ENCODE data around the gene NUP107.

DNA sequence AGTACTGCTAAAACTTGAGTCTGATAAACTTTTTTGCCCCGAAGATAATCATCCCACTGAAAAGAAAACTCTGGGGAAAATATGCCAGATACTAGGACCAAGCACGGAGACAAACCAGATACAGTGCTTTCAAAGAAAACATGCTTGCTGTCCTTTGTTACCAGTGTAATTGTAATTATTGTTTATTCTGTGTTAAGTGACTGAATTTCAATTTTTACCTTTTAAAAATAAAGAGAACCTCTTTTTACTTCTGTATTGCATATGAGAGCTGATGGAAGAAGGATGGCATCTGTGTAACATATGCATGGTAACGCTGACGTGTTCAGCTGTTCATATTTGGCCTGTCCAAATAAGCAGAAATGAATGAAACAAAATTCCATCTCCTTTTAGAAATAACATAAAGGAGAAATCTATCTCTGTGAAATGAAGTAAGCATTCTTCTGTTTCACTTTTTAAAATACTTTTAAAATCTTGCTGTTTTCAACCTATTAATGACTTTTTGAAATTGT, 81.7 kb downstream of the NUP107 start:
- TF ChIP-seq SPI1 (IDR thresholded peaks at IDR 0.05; ENCODE audit: low read depth, low read length), result no peak
- no peak for TF ChIP-seq POLR2A (IDR thresholded peaks at IDR 0.05; ENCODE audit: low read depth, low read length)
- TF ChIP-seq POLR2AphosphoS5 (IDR thresholded peaks at IDR 0.05; ENCODE audit: low read depth, low read length), result no peak
- no peak for TF ChIP-seq TAF1 (IDR thresholded peaks at IDR 0.05; ENCODE audit: low read depth, low read length)
- TF ChIP-seq PAX5 (IDR thresholded peaks at IDR 0.05; ENCODE audit: insufficient read depth, low read length, severe bottlenecking), result no peak
- no peak for TF ChIP-seq POU2F2 (IDR thresholded peaks at IDR 0.05; ENCODE audit: low read depth, low read length)

All from GM12891 (cell line).